Measurements from ENCODE around the gene ADGRG3. TPM values are rescaled to one million over a fixed set of nuclear protein-coding genes. Genes with fewer than 3 reads are reported as not detected.

The ADGRG3 gene
- total and polyA plus RNA-seq, 2 experiments from 2014 or later = not detected

DNA sequence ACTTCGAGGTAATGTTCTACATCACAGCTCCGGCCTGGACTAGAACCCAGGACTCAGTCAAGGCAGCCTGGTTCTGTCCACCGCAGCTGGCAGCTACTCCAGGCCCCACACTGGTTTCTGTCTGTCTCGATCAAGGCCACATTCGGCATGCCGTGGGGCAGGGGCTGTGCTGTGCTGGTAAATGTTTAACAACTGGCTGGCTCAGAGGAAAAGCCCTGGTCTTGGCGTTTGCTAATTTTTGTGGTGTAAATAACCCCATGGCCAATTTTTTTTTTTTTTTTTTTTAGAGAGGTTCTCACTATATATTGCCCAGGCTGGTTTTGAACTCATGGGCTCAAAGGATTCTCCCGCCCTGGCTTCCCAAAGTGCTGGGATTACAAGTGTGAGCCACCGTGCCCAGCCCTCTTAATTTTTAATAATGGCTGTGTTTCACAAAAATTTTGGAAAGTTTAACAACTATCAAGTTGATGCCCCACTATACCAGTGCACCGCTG is 26.2 kb downstream of the ADGRG3 start:
- Mint-ChIP-seq H3K36me3 (ENCODE audit: low read depth) (no peaks in the 10 kb centered on the region), H3K27ac (no peak overlapping the region)

More for the DNA sequence above, 26.2 kb downstream of the ADGRG3 start:
- Histone ChIP-seq H3K27me3 (ENCODE audit: insufficient read depth) (no peaks in the 10 kb centered on the region), H3K79me2 (replicated peaks; ENCODE audit: insufficient read depth) (no peaks in the 10 kb centered on the region), H3K4me2 (no peak overlapping the region), H3F3A (replicated peaks; ENCODE audit: low read depth) (no peaks in the 10 kb centered on the region), H3K4me3 (peak overlapping the region; percentile 49; the same call in 1 of the 2 replicates), H3K36me3 (ENCODE audit: insufficient read depth) (no peaks in the 10 kb centered on the region), H3K9me2 (ENCODE audit: insufficient read depth) (no peaks in the 10 kb centered on the region), H3K4me1 (ENCODE audit: insufficient read depth) (no peaks in the 10 kb centered on the region), H4K20me1 (replicated peaks; ENCODE audit: insufficient read depth) (no peaks in the 10 kb centered on the region), H3K27ac (ENCODE audit: low read depth) (no peak overlapping the region), H2AFZ (no peak overlapping the region)
- DNase-seq (ENCODE audit: low spot score) = no peak
- peaks cover 10% of the 10 kb centered on the region for H3K4me1 Mint-ChIP-seq
- TF ChIP-seq, protein P1, sequence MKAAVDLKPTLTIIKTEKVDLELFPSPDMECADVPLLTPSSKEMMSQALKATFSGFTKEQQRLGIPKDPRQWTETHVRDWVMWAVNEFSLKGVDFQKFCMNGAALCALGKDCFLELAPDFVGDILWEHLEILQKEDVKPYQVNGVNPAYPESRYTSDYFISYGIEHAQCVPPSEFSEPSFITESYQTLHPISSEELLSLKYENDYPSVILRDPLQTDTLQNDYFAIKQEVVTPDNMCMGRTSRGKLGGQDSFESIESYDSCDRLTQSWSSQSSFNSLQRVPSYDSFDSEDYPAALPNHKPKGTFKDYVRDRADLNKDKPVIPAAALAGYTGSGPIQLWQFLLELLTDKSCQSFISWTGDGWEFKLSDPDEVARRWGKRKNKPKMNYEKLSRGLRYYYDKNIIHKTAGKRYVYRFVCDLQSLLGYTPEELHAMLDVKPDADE (IDR thresholded peaks at IDR 0.05) = no peak
- TF ChIP-seq ZNF331 (CRISPR knock-in tag; IDR thresholded peaks at IDR 0.05; ENCODE audit: low read depth) = no peak
- TF ChIP-seq CREB1 (CRISPR knock-in tag; IDR thresholded peaks at IDR 0.05; ENCODE audit: low read depth) = no peak
- TF ChIP-seq EZH2phosphoT487 (IDR thresholded peaks at IDR 0.05; ENCODE audit: unreplicated experiment) = no peak
- TF ChIP-seq ZNF114 (CRISPR knock-in tag; IDR thresholded peaks at IDR 0.05) = no peak
- TF ChIP-seq, protein P2, sequence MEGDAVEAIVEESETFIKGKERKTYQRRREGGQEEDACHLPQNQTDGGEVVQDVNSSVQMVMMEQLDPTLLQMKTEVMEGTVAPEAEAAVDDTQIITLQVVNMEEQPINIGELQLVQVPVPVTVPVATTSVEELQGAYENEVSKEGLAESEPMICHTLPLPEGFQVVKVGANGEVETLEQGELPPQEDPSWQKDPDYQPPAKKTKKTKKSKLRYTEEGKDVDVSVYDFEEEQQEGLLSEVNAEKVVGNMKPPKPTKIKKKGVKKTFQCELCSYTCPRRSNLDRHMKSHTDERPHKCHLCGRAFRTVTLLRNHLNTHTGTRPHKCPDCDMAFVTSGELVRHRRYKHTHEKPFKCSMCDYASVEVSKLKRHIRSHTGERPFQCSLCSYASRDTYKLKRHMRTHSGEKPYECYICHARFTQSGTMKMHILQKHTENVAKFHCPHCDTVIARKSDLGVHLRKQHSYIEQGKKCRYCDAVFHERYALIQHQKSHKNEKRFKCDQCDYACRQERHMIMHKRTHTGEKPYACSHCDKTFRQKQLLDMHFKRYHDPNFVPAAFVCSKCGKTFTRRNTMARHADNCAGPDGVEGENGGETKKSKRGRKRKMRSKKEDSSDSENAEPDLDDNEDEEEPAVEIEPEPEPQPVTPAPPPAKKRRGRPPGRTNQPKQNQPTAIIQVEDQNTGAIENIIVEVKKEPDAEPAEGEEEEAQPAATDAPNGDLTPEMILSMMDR (conservative IDR thresholded peaks at IDR 0.05; ENCODE audit: low read depth in 2 of 2) = no peak
- no peak for TF ChIP-seq STAT1 (IDR thresholded peaks at IDR 0.05; ENCODE audit: unreplicated experiment)
- no peak for TF ChIP-seq POLR2AphosphoS5 (IDR thresholded peaks at IDR 0.05; ENCODE audit: low read depth)
- TF ChIP-seq, protein P3, sequence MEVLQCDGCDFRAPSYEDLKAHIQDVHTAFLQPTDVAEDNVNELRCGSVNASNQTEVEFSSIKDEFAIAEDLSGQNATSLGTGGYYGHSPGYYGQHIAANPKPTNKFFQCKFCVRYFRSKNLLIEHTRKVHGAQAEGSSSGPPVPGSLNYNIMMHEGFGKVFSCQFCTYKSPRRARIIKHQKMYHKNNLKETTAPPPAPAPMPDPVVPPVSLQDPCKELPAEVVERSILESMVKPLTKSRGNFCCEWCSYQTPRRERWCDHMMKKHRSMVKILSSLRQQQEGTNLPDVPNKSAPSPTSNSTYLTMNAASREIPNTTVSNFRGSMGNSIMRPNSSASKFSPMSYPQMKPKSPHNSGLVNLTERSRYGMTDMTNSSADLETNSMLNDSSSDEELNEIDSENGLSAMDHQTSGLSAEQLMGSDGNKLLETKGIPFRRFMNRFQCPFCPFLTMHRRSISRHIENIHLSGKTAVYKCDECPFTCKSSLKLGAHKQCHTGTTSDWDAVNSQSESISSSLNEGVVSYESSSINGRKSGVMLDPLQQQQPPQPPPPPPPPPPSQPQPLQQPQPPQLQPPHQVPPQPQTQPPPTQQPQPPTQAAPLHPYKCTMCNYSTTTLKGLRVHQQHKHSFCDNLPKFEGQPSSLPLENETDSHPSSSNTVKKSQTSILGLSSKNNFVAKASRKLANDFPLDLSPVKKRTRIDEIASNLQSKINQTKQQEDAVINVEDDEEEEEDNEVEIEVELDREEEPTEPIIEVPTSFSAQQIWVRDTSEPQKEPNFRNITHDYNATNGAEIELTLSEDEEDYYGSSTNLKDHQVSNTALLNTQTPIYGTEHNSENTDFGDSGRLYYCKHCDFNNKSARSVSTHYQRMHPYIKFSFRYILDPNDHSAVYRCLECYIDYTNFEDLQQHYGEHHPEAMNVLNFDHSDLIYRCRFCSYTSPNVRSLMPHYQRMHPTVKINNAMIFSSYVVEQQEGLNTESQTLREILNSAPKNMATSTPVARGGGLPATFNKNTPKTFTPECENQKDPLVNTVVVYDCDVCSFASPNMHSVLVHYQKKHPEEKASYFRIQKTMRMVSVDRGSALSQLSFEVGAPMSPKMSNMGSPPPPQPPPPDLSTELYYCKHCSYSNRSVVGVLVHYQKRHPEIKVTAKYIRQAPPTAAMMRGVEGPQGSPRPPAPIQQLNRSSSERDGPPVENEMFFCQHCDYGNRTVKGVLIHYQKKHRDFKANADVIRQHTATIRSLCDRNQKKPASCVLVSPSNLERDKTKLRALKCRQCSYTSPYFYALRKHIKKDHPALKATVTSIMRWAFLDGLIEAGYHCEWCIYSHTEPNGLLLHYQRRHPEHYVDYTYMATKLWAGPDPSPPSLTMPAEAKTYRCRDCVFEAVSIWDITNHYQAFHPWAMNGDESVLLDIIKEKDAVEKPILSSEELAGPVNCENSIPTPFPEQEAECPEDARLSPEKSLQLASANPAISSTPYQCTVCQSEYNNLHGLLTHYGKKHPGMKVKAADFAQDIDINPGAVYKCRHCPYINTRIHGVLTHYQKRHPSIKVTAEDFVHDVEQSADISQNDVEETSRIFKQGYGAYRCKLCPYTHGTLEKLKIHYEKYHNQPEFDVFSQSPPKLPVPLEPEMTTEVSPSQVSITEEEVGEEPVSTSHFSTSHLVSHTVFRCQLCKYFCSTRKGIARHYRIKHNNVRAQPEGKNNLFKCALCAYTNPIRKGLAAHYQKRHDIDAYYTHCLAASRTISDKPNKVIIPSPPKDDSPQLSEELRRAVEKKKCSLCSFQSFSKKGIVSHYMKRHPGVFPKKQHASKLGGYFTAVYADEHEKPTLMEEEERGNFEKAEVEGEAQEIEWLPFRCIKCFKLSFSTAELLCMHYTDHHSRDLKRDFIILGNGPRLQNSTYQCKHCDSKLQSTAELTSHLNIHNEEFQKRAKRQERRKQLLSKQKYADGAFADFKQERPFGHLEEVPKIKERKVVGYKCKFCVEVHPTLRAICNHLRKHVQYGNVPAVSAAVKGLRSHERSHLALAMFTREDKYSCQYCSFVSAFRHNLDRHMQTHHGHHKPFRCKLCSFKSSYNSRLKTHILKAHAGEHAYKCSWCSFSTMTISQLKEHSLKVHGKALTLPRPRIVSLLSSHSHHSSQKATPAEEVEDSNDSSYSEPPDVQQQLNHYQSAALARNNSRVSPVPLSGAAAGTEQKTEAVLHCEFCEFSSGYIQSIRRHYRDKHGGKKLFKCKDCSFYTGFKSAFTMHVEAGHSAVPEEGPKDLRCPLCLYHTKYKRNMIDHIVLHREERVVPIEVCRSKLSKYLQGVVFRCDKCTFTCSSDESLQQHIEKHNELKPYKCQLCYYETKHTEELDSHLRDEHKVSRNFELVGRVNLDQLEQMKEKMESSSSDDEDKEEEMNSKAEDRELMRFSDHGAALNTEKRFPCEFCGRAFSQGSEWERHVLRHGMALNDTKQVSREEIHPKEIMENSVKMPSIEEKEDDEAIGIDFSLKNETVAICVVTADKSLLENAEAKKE (CRISPR knock-in tag; IDR thresholded peaks at IDR 0.05) = no peak
- TF ChIP-seq EZH2 (IDR thresholded peaks at IDR 0.05; ENCODE audit: low read depth, unreplicated experiment) = no peak
- TF ChIP-seq NANOG (IDR thresholded peaks at IDR 0.05; ENCODE audit: borderline replicate concordance) = no peak
- no peak for TF ChIP-seq JUNB (IDR thresholded peaks at IDR 0.05; ENCODE audit: unreplicated experiment)
- TF ChIP-seq, protein P4, sequence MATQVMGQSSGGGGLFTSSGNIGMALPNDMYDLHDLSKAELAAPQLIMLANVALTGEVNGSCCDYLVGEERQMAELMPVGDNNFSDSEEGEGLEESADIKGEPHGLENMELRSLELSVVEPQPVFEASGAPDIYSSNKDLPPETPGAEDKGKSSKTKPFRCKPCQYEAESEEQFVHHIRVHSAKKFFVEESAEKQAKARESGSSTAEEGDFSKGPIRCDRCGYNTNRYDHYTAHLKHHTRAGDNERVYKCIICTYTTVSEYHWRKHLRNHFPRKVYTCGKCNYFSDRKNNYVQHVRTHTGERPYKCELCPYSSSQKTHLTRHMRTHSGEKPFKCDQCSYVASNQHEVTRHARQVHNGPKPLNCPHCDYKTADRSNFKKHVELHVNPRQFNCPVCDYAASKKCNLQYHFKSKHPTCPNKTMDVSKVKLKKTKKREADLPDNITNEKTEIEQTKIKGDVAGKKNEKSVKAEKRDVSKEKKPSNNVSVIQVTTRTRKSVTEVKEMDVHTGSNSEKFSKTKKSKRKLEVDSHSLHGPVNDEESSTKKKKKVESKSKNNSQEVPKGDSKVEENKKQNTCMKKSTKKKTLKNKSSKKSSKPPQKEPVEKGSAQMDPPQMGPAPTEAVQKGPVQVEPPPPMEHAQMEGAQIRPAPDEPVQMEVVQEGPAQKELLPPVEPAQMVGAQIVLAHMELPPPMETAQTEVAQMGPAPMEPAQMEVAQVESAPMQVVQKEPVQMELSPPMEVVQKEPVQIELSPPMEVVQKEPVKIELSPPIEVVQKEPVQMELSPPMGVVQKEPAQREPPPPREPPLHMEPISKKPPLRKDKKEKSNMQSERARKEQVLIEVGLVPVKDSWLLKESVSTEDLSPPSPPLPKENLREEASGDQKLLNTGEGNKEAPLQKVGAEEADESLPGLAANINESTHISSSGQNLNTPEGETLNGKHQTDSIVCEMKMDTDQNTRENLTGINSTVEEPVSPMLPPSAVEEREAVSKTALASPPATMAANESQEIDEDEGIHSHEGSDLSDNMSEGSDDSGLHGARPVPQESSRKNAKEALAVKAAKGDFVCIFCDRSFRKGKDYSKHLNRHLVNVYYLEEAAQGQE (IDR thresholded peaks at IDR 0.05; ENCODE audit: unreplicated experiment) = no peak
- peaks cover 2% of the 10 kb centered on the region for H3K27me3 Mint-ChIP-seq (ENCODE audit: insufficient read depth, low read depth, poor library complexity)
- no peak overlapping the region for H3K4me3 Mint-ChIP-seq
- no peaks in the 10 kb centered on the region for H3K9me3 Mint-ChIP-seq
- no peak for ATAC-seq

Data from GM23338 (cell line).